OCI-LY7 (cell line): Measurements from ENCODE around the gene PXDC1.

ENCODE experiments used
- EZH2phosphoT487 ChIP-seq: fragments of 200-600 bp; sonication (generic); IDR thresholded peaks from 2 replicates; pipeline ENCODE4 v1.6.1; 2018; ENCODE audit warnings: low read depth, borderline replicate concordance, mild to moderate bottlenecking, mixed run types, antibody characterized with exemption, low read length, moderate library complexity, mixed read lengths
- TF ChIP-seq, protein P1 (sequence below): fragments of 200-600 bp; sonication (generic); conservative IDR thresholded peaks from 2 replicates; pipeline ENCODE4 v1.5.1; 2014; ENCODE audit warnings: mild to moderate bottlenecking, antibody characterized with exemption, low read length, moderate library complexity, mixed read lengths

DNA sequence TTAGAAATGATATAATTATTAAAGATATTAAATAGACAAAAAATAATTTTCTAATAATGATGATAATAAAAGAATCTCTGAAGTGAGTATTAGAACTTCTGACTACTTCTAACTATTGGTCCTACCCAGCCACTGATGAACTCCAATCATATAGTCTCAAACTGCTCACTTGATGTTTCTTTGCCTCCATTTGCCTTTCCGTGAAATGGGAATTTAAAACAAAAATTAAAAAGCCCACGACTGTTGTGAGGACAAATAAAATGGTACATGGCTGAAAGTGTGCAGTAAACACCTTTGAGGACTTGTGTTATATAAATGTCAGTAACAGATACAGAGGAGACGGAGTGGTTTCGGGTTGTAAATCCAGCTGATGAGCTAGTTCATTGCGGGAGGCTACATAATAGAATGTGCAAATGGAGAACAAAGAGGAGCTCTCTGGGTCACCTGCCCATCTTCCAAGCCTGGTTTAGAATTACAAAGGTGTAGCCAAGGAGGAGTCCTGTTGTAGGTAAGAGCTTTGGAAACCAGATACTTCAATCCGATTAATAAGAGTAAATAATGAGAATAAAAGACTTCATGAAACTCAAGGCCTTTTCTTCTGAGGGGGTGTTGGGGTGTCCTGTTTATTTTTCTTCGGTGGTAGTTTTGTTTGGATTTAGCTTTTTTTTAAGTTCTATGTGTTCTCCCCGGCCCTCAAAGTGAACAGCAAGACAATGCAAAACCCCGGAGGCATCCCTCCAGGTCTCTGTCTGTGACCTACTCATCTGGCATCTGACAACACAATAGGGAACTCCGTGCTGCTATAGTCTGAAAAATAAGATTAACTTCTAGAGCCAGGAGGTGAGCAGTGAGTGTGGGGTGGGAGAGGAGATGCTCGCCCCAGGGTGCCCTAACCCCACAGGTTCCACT lies 4.4 kb upstream of the PXDC1 start:
- TF ChIP-seq, protein P1, sequence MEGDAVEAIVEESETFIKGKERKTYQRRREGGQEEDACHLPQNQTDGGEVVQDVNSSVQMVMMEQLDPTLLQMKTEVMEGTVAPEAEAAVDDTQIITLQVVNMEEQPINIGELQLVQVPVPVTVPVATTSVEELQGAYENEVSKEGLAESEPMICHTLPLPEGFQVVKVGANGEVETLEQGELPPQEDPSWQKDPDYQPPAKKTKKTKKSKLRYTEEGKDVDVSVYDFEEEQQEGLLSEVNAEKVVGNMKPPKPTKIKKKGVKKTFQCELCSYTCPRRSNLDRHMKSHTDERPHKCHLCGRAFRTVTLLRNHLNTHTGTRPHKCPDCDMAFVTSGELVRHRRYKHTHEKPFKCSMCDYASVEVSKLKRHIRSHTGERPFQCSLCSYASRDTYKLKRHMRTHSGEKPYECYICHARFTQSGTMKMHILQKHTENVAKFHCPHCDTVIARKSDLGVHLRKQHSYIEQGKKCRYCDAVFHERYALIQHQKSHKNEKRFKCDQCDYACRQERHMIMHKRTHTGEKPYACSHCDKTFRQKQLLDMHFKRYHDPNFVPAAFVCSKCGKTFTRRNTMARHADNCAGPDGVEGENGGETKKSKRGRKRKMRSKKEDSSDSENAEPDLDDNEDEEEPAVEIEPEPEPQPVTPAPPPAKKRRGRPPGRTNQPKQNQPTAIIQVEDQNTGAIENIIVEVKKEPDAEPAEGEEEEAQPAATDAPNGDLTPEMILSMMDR, result no peak
- no peak for TF ChIP-seq EZH2phosphoT487
